GM10266 (cell line): ENCODE results near the gene SLC7A7.

Experiments used
- DNase-seq: peaks from one replicate; pipeline ENCODE4 v3.0.0; 2012; ENCODE audit errors: extremely low spot score
- TF ChIP-seq, protein P1 (sequence below): IDR thresholded peaks from 2 replicates; pipeline ENCODE4 v1.5.1; 2012; ENCODE audit warnings: mild to moderate bottlenecking, low read depth; ENCODE audit not compliant: control insufficient read depth, insufficient read depth; ENCODE audit errors: missing control alignments

Gene SLC7A7

DNA sequence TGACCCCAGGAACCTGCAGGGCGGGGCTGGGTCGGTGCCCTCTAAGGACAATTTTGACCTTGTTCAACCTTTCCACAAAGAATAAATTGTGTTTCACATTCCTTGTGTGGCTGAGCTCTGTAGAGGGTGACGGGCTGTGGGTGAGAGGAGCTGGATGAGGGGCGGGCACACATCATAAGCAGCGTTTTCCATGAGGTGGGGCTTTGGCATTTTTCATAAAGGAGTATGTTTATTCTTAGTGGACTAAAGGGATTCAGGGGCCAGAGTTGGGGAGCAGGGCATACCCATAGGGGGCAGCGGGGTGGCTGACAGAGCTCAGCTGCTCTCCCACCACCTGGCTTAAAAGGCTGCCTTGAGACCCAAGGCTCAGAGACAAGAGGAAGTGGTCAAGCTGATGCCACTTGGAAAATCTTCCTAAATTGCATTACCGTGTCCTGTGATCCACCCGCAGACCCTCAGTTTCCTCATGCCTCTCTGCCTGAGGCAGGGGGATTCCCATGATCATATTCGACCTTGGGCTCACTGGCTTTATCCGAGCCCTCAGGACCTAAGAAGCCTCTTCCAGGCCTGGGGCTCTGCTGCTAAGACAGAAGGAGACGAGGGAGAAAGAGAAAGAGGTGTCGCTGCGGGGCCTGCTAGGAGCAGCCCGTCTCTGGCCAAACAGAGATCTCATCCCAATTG, 32.6 kb upstream of the SLC7A7 start:
- TF ChIP-seq, protein P1, sequence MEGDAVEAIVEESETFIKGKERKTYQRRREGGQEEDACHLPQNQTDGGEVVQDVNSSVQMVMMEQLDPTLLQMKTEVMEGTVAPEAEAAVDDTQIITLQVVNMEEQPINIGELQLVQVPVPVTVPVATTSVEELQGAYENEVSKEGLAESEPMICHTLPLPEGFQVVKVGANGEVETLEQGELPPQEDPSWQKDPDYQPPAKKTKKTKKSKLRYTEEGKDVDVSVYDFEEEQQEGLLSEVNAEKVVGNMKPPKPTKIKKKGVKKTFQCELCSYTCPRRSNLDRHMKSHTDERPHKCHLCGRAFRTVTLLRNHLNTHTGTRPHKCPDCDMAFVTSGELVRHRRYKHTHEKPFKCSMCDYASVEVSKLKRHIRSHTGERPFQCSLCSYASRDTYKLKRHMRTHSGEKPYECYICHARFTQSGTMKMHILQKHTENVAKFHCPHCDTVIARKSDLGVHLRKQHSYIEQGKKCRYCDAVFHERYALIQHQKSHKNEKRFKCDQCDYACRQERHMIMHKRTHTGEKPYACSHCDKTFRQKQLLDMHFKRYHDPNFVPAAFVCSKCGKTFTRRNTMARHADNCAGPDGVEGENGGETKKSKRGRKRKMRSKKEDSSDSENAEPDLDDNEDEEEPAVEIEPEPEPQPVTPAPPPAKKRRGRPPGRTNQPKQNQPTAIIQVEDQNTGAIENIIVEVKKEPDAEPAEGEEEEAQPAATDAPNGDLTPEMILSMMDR = peak; percentile 7
- peak; percentile 34 for DNase-seq

DNA sequence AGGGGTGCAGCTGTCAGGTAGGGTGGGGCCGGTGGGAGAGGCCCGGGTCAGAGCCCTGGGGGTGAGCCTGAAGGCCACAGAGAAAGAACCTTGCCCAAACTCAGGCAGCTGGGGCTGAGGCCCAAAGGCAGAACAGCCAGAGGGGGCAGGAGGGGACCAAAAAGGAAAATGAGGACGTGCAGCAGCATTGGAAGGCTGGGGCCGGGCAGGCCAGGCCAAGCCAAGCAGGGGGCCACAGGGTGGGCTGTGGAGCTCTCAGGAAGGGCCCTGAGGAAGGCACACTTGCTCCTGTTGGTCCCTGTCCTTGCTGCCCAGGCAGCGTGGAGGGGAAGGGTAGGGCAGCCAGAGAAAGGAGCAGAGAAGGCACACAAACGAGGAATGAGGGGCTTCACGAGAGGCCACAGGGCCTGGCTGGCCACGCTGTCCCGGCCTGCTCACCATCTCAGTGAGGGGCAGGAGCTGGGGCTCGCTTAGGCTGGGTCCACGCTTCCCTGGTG, 31.6 kb upstream of the SLC7A7 start:
- peak; percentile 16 for DNase-seq
- TF ChIP-seq, protein P1 = no peak

DNA sequence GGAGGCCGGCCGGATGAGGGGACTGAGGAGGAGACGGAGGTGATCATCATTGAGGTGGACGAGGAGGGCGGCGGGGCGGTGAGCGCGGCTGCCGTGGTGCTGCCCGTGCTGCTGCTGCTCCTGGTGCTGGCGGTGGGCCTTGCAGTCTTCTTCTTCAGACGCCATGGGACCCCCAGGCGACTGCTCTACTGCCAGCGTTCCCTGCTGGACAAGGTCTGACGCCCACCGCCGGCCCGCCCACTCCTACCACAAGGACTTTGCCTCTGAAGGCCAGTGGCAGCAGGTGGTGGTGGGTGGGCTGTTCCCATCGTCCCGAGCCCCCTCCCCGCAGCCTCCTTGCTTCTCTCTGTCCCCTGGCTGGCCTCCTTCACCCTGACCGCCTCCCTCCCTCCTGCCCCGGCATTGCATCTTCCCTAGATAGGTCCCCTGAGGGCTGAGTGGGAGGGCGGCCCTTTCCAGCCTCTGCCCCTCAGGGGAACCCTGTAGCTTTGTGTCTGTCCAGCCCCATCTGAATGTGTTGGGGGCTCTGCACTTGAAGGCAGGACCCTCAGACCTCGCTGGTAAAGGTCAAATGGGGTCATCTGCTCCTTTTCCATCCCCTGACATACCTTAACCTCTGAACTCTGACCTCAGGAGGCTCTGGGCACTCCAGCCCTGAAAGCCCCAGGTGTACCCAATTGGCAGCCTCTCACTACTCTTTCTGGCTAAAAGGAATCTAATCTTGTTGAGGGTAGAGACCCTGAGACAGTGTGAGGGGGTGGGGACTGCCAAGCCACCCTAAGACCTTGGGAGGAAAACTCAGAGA, 30.8 kb upstream of the SLC7A7 start:
- DNase-seq = peak; percentile 13
- TF ChIP-seq, protein P1 = no peak

DNA sequence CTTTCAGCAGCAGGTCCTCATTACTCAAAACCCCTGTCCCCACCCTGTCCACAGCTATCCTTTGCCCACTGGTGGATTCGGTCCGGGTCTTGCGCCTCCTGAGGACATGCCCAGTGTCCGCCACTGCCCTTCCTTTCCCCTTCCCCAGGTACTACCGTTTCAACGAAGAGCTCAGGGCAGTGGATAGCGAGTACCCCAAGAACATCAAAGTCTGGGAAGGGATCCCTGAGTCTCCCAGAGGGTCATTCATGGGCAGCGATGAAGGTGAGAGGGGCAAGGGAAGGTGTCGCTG, 29.8 kb upstream of the SLC7A7 start:
- no peak for DNase-seq
- TF ChIP-seq, protein P1 = no peak

DNA sequence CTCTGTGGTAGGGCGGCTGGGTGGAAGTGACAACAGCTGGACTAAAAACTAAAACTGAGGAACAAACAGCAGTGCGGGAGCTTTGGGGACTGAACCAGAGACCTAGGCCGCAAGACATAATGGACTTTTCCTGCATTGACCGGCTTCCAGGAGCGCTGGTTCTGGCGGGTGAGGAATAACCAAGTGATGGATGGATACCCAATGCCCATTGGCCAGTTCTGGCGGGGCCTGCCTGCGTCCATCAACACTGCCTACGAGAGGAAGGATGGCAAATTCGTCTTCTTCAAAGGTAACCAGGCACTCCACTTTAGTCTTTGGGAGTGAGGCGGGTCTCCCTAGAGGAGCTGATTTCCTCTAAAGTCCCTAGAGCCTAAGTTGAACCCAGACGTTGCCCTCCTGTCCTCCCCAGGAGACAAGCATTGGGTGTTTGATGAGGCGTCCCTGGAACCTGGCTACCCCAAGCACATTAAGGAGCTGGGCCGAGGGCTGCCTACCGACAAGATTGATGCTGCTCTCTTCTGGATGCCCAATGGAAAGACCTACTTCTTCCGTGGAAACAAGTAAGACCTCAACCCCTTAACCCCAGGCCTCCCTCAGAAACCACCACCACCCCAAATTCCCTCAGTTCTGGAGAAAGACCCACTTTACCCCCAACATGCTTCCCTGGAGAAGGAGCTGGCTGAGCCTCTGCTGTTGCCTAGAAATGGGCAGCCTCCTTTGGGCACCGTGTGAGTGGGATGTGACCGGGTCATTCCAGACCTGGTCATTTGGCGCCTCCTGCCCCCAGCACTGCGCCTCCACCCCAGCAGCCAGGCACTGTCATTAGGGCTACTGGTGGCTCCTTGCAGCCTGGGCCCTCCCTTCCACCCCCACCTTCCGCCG, 29.2 kb upstream of the SLC7A7 start:
- TF ChIP-seq, protein P1 = peak; percentile 6
- no peak for DNase-seq

DNA sequence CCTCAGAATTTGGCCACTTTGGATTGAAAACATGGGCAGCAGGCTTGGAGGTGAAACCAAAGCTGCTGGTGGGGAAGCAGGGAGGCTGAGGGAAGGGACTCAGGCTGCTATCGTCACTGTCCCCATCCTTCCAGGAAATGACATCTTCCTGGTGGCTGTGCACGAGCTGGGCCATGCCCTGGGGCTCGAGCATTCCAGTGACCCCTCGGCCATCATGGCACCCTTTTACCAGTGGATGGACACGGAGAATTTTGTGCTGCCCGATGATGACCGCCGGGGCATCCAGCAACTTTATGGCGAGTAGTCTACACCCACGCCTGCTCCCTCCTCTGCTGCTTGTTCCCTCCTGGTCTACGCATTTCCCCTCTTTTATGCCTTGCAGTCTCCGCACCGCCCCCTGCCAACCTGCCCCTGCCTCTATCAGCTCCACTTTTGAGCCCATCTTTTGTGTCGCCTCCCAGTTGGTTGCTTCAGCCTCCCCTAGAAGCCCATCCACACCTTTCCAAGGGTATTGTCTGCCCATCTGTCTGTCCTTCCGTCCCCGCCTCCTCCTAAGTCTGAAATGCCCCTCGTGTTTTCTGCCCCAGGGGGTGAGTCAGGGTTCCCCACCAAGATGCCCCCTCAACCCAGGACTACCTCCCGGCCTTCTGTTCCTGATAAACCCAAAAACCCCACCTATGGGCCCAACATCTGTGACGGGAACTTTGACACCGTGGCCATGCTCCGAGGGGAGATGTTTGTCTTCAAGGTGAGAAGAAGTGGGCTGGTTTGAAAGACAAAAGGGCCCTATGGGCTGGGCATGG, 28.1 kb upstream of the SLC7A7 start:
- TF ChIP-seq, protein P1 = no peak
- DNase-seq = no peak
